ENCODE results near the gene DISC1. TPM values are rescaled to one million over a fixed set of nuclear protein-coding genes. Genes with fewer than 3 reads are reported as not detected.

Gene DISC1
- polyA plus RNA-seq, 4 donors: 5.6 to 5.9 (median 5.8) TPM

DNA sequence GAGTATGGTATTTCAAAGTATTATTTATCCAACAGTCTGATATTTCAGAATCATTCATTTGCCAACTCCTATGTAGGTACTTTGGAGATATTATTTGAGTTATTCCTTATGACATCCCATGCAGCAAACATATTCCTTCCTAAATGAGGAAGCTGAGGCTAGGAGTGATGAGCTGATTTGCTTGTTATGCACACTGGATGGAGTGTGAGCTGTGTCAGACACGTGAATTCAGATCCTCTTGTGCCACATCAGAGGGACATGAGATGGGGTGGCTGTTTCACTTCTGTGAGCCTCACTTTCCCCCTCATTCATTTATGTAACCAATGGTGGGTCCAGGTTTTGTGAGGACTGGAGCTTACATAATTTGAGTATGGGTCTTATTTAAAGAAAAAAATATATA lies 215.9 kb downstream of the DISC1 start:
- no peak for DNase-seq (ENCODE audit: low read depth in 4 of 4, low spot score in 3 of 4)

DNA sequence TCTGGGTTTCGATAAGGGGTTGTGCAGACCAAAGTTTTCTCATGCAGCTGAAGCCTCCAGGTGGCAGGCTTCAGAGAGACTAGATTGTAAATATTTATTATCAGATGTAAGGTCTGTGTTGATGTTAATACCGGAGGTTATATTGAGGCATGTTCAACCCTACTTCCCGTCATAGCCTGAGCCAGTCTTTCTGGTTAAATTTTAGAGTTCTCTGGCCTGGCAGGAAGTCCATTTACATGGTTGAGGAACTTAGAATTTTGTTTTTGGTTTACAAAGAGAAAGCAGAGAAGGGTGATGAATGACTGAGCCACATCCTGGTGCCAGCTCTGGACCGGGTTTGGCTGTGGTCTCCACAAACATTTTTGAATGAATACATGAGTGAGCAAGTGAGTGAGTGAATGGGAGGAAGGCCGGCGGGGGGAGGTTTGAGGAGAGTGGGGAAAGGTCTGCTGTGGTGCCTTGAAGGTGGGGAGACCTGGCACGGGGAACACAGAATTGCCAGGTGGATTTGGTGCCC lies 218.5 kb downstream of the DISC1 start:
- no peak for DNase-seq (ENCODE audit: low read depth in 4 of 4, low spot score in 3 of 4)

- DNase-seq (ENCODE audit: low read depth in 4 of 4, low spot score in 3 of 4): no peak
Observed at GRCh38 chr1:231847612-231848397, 221.2 kb downstream of the DISC1 start.

DNA sequence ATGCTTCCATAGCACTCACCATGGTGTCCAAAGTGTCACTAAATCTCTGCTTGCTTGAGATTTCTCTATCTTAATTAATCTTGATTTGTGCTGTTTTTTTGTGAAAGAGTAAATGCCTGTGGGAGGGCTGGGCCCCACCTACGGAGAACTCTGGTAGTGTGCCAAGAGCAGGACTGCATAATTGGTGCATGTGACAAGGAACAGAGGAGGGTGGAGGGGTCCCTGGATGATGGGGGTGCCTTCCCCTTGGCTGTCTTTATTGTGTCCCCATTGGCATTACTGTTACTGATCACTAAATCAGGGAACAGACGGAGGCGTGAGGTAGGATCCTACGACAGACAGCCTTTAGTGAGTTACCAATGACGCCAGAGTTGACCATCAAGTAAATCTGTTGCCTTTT lies 223.4 kb downstream of the DISC1 start:
- DNase-seq (ENCODE audit: low read depth in 4 of 4, low spot score in 3 of 4): no peak

- DNase-seq (ENCODE audit: low read depth in 4 of 4, low spot score in 3 of 4): no peak
Observed at GRCh38 chr1:231850786-231851185, 224.2 kb downstream of the DISC1 start.

DNA sequence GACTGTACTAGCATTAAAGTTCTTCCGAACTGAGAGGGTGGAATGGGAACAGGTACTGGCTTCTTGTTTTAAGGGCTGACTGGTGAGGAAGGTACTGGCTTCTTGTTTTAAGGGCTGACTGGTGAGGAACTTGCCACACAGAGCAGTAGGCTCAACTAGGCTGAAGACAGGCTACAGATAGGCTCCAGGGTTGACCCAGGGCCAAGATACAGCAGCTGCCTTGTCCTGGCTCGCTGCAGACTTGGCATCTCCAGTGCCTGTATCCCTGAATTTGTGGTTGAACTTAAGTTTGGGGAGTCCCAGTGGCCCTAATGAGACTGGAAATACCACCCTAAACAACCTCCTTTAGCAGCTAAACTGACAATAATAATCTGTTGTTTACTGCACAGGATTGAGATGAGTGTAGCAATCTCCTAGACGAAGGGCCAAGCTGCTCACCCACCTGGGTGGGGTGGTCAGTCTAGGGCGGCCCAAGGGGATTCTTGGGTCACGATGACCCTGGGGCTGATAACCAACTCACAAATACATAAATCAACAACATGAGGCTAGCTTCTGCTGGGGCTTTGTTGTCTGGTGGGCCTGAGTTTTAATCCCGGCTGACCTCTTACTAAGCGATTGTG lies 227.1 kb downstream of the DISC1 start:
- DNase-seq (ENCODE audit: low read depth in 4 of 4, low spot score in 3 of 4): no peak

GRCh38 chr1:231855361-231855760 lies 228.8 kb downstream of the DISC1 start:
- no peak for DNase-seq (ENCODE audit: low read depth in 4 of 4, low spot score in 3 of 4)

DNA sequence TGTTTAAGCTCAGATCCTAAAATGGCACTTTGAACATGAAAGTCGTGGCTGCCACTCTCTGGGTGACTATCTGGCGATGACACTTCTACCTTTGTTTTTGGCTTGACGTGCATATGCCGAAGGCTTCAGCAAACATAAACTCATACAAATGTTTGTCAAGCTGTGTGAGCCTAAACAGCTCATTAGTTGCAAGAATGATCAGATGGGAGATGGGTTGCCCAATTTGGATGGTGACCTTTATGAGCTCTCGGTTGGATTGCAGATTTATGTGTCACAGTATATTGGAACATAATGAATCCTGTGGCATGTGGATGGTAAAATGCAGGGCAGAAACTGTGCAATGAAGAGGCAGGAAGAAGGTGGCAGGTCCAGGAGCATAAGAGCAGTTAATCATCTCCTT lies 229.3 kb downstream of the DISC1 start:
- DNase-seq (ENCODE audit: low read depth in 4 of 4, low spot score in 3 of 4): no peak

DNA sequence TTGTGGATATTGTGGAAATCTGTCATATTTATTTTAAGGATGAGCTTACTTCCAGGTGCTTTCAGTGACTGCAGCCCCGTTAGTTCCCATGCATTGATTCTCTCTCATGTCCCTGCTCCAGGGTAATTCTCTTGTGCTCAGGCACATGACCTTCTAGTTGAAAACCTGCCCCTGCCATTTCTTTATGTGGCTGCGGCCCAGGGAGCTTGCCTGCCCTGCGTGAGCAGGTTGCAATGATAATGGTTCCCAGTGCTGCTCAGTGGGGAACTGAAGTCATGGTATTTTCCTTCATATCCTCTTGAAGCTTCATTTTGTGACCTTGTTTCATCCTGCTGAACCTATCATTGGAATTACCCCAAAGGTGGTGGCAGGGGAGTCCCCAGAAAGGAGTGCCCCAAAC lies 229.8 kb downstream of the DISC1 start:
- no peak for DNase-seq (ENCODE audit: low read depth in 4 of 4, low spot score in 3 of 4)

DNA sequence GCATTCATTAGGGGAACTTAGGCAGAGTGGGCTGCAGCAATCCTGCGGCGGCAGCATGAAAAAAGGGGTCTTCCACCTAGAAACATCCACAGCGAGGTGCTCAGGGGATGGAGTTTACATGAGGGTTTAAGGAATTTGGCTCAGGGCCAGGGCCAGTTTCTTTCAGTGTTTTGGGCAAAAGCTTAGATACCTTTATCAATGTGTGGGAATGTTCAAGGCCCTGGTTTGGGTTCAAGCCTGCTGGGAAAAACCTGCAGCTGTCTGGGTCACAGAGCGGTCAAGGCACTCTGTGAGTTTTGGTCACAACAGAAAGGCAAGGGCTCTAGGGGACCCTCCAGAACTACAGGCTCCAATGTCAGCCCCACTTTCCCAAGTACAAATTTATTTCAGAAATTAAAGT lies 230.3 kb downstream of the DISC1 start:
- DNase-seq (ENCODE audit: low read depth in 4 of 4, low spot score in 3 of 4): no peak

DNA sequence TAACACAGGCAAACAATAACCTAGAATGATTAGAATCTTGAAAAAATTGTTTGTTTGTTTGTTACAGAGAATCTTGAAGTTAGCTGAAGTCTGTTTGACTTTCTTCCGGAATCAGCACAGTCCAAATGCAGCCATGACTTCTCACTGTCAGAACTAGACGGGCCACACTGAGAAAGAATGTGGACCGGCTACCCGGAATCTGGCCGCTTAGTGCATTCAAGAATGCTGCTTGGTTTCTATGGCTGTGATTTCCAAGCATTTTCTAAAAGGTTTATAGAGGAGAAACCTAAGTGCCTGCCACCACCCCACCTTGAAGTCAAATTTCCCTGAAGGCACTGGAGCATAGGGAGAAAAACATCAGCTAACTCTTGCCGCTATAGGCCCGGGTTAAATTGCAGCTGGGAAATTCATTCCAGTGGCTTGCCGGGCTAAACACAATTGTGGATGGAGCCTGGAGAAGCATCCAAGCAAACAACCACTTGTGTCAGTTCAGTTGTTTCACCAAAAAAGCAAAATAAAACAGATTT lies 231.1 kb downstream of the DISC1 start:
- DNase-seq (ENCODE audit: low read depth in 4 of 4, low spot score in 3 of 4): peak in 1 of 4 donors; percentile 44

DNA sequence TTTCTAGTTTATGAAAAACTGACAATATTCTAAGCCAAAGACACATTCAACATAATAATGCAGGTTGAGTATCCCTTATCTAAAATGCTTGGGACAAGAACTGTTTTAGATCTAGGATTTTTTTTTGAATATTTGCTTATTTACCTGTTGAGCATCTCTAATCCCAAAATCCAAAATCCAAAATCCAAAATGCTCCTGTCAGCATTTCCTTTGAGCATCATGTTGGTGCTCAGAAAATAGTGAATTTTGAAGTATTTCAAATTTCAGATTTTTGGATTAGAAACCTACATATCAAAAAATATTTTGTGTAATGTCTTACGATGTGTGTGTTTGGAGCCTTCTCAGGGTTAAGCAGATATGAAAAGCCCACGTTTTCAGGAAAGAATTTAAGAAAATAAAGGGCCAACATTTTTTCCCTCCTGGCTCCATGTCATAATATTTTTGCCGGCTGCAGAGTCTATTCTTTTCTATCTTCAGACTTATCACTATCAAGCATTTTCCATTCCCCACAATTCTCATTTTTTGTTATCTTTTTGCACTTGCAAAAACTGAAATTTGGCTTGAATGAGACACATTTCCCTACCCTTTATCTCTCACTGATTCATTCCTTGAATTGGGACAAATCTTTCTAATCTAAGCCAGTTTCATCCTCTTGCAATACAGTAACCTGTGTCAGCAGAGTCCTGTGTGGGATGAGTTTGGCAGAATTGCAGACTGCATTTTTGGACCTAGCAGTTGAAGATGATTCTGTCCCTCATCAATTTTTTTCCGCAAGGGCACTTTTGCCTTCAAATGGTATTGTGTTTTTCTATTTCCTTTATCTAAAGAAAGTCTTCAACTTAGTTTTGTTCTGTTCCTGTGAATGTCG lies 233.9 kb downstream of the DISC1 start:
- DNase-seq (ENCODE audit: low read depth in 4 of 4, low spot score in 3 of 4): no peak

- DNase-seq (ENCODE audit: low read depth in 4 of 4, low spot score in 3 of 4): no peak
Observed at GRCh38 chr1:231861541-231862481, 235.2 kb downstream of the DISC1 start.

DNA sequence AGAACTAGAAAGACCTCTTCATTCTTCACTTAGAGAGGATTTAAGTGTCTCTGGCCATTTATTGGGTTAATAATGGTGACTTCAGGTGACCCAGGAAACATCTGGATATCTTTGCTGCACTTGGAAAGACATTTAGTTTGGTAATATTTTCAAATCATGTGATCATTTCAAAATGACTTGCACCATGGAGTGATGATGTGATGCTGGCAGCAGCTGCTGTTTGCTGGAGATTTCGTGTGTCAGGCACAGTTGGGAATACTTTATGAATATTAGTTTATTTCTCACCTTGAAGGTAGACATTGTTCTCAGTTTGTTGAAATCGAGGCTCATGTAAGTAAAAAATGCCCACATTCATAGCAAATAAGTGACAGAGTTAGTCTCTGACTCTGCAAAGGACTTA lies 236.0 kb downstream of the DISC1 start:
- no peak for DNase-seq (ENCODE audit: low read depth in 4 of 4, low spot score in 3 of 4)

GRCh38 chr1:231865331-231865730 lies 238.7 kb downstream of the DISC1 start:
- DNase-seq (ENCODE audit: low read depth in 4 of 4, low spot score in 3 of 4): no peak

GRCh38 chr1:231866392-231867331 lies 240.1 kb downstream of the DISC1 start:
- peak in 3 of 4 donors; percentile 46 to 53 (median 48) for DNase-seq (ENCODE audit: low read depth in 4 of 4, low spot score in 3 of 4)

GRCh38 chr1:231867607-231868006 lies 241.0 kb downstream of the DISC1 start:
- no peak for DNase-seq (ENCODE audit: low read depth in 4 of 4, low spot score in 3 of 4)

- no peak for DNase-seq (ENCODE audit: low read depth in 4 of 4, low spot score in 3 of 4)
Observed at GRCh38 chr1:231869364-231869763, 242.8 kb downstream of the DISC1 start.

DNA sequence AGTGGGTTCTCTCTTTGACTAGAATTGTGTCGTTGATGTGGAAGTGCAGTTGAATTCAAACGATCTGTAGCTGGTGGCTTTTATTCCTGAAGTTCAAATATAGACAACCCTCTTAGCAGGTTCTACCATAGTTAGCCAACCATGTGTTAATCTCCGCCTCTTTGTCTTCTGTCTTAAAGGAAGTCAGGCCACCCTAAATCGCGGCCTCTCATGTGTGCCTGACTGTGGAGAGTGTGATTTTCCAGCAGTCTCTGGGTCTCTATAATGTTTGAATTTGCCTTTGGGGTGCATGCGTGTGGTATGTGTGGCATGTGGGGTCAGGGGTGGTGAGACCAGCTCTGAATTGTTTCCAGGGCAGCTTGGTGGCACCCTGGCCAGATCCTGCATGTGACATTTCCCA lies 244.9 kb downstream of the DISC1 start:
- no peak for DNase-seq (ENCODE audit: low read depth in 4 of 4, low spot score in 3 of 4)
